Psoas muscle (tissue), 8 donors: Measurements from ENCODE around the gene LSM10. TPM values are rescaled to one million over a fixed set of nuclear protein-coding genes. Genes with fewer than 3 reads are reported as not detected.

Source experiments
- ATAC-seq, 4 donors: fragments of 200-7000 bp; cut with Tn5 transposase; one replicate each; pipeline ENCODE4 v1.9.1; 2020; ENCODE audit warnings: moderate library complexity in 3 of 4, mild to moderate bottlenecking in 2 of 4
- DNase-seq, 2 donors: peaks; one replicate each; pipeline ENCODE4 v3.0.0-alpha.2; 2020
- H3K27ac ChIP-seq: fragments of 200-600 bp; one replicate; pipeline ENCODE4 v1.8.0; 2022
- H3K27me3 ChIP-seq, 3 donors: fragments of 200-600 bp in 1 of 3; one replicate each; pipeline versions ENCODE4 v1.6.1 to v1.8.0; 2013 to 2022; ENCODE audit warnings: low read length in 2 of 3, mild to moderate bottlenecking in 2 of 3, moderate library complexity in 1 of 3; ENCODE audit not compliant: insufficient read depth in 3 of 3
- H3K36me3 ChIP-seq, 2 donors: fragments of 200-600 bp in 1 of 2; one replicate each; pipeline versions ENCODE4 v1.6.1 to v1.8.0; 2013 to 2022; ENCODE audit warnings: low read depth in 1 of 2, mild to moderate bottlenecking in 1 of 2, moderate library complexity in 1 of 2; ENCODE audit not compliant: insufficient read depth in 1 of 2
- H3K4me1 ChIP-seq: fragments of 200-600 bp; one replicate; pipeline ENCODE4 v1.8.0; 2022
- H3K4me3 ChIP-seq: fragments of 200-600 bp; one replicate; pipeline ENCODE4 v1.8.0; 2022; ENCODE audit warnings: mild to moderate bottlenecking
- H3K9me3 ChIP-seq: fragments of 200-600 bp; one replicate; pipeline ENCODE4 v1.8.0; 2022
- CTCF ChIP-seq: fragments of 200-600 bp; IDR thresholded peaks from one replicate; pipeline ENCODE4 v1.8.0; 2022; ENCODE audit warnings: antibody characterized with exemption
- whole genome bisulfite sequencing, 3 donors: extraction: QIAGEN DNeasy Blood & Tissue Kit; methylation state at CpG; one replicate each; pipeline versions ENCODE4 v1.1.6 to v1.1.7; 2013; 5-methylcytosine and 5-hydroxymethylcytosine counted together
- intact Hi-C, 2 donors: fragments of 100-400 bp; cut with DNase I; formaldehyde crosslinking; loops; one replicate each; pipeline versions ENCODE4 v1.11.0 to v1.14.2; 2022
- polyA plus RNA-seq, 3 donors: library from polyadenylated mRNA; stranded (reverse); fragments of 200-250 nt; gene quantifications; one replicate each; pipeline ENCODE4 v1.2.3, GENCODE V29; 2013
- total RNA-seq, 4 donors: library from RNA; stranded (reverse); fragmentation: NEBNext Ultra II Directional in 2 of 4; extraction: Animal tissue kit (Norgen Biotek cat#: 25700) in 2 of 4; gene quantifications; one replicate each; pipeline versions ENCODE4 v1.2.1 to v1.2.4, GENCODE V29; 2021 to 2023
- donor health status: healthy with polysubstance abuse.
- donor health status: DM: no; HTN: no; CAD: no; lungs with moderate emphysema.
- donor health status: Bipolar disorder and iron deficiency.
- donor health status: healthy.
- donor health status: DM: yes; HTN: yes; CAD: no.
- donor health status: DM: no; HTN: no; CAD: no.
- donor health status: DM: no; HTN: no; CAD: no.
- donor health status: DM: yes; HTN: yes; CAD: no.

The LSM10 gene
- total and polyA plus RNA-seq, 7 donors: 80.3 to 246 (median 102) TPM

- 76 to 84% (median 76%) methylated on average over 12 to 13 of the region's 13 CpGs for WGBS, 3 donors
- intact Hi-C loops: no loop called here
- Histone ChIP-seq H3K4me1 (peaks cover 39% of the 10 kb centered on the region), H3K4me3 (no peak overlapping the region), H3K27ac (peak overlapping the region; percentile 82), H3K27me3 (no peaks in the 10 kb centered on the region), H3K36me3 (peaks cover 7 to 96% of the 10 kb centered on the region in 2 donors), H3K9me3 (no peaks in the 10 kb centered on the region)
- ATAC-seq: no peak
- TF ChIP-seq CTCF: no peak
- peak in 1 of 2 donors; percentile 41 for DNase-seq
These were observed 45.4 kb downstream of the LSM10 start for GRCh38 chr1:36352125-36352909.

GRCh38 chr1:36351227-36351977 is 46.3 kb downstream of the LSM10 start:
- Histone ChIP-seq H3K4me1 (peaks cover 39% of the 10 kb centered on the region), H3K4me3 (no peak overlapping the region), H3K27me3 (no peaks in the 10 kb centered on the region), H3K9me3 (no peaks in the 10 kb centered on the region), H3K27ac (peak overlapping the region; percentile 82), H3K36me3 (peaks cover 11 to 96% of the 10 kb centered on the region in 2 donors)
- ATAC-seq (peak; percentile 26 to 57 (median 39)), DNase-seq (no peak)
- intact Hi-C loops: no loop called here
- no peak for TF ChIP-seq CTCF
- 52 to 66% (median 60%) methylated on average over 14 of the region's 14 CpGs for WGBS, 3 donors

- Histone ChIP-seq H3K27ac (peak overlapping the region; percentile 82), H3K4me3 (no peak overlapping the region), H3K36me3 (peaks cover 11 to 95% of the 10 kb centered on the region in 2 donors), H3K4me1 (peaks cover 41% of the 10 kb centered on the region), H3K9me3 (no peaks in the 10 kb centered on the region), H3K27me3 (no peaks in the 10 kb centered on the region)
- ATAC-seq (peak; percentile 56 to 88 (median 69)), DNase-seq (no peak)
- intact Hi-C loops: no loop called here
- TF ChIP-seq CTCF: no peak
- WGBS, 3 donors: 27 to 46% (median 35%) methylated on average over 13 of the region's 13 CpGs
These were observed 47.0 kb downstream of the LSM10 start for GRCh38 chr1:36350659-36351226.

- Histone ChIP-seq H3K36me3 (peaks cover 11 to 95% of the 10 kb centered on the region in 2 donors), H3K27ac (peak overlapping the region; percentile 82), H3K4me1 (peaks cover 50% of the 10 kb centered on the region), H3K9me3 (no peaks in the 10 kb centered on the region), H3K27me3 (no peaks in the 10 kb centered on the region), H3K4me3 (no peak overlapping the region)
- no peak for TF ChIP-seq CTCF
- no peak for ATAC-seq
- peak in 1 of 2 donors; percentile 46 for DNase-seq
- intact Hi-C loops: no loop called here
- 48 to 61% (median 58%) methylated on average over 16 of the region's 16 CpGs for WGBS, 3 donors
These were observed 47.9 kb downstream of the LSM10 start for GRCh38 chr1:36349839-36350238.
